NCI-H345 (cell line): Measurements from ENCODE around the gene PTPN9.
"Not testable (repeated sequence)": the region's sequence is repeated elsewhere in the genome, so short reads cannot be mapped to it uniquely, and the experiment has no call there.

ENCODE experiments used
- DNase-seq: peaks from one replicate; lab custom pipeline; 2025; lab: John Stamatoyannopoulos, UW

Gene PTPN9

GRCh38 chr15:75531041-75531450, 48.1 kb downstream of the PTPN9 start:
- no peak for DNase-seq

GRCh38 chr15:75530169-75530568, 48.9 kb downstream of the PTPN9 start:
- no peak for DNase-seq

GRCh38 chr15:75525756-75526155, 53.4 kb downstream of the PTPN9 start:
- DNase-seq, result not testable (repeated sequence)

- no peak for DNase-seq
These were observed 56.1 kb downstream of the PTPN9 start for GRCh38 chr15:75523011-75523410.

GRCh38 chr15:75517233-75517632, 61.9 kb downstream of the PTPN9 start:
- DNase-seq, result no peak

GRCh38 chr15:75508840-75509532, 70.1 kb downstream of the PTPN9 start:
- peak; percentile 8 for DNase-seq

- DNase-seq, result no peak
These were observed 76.8 kb downstream of the PTPN9 start for GRCh38 chr15:75502360-75502759.

- no peak for DNase-seq
These were observed 85.4 kb downstream of the PTPN9 start for GRCh38 chr15:75493732-75494131.

- DNase-seq, result no peak
These were observed 95.2 kb downstream of the PTPN9 start for GRCh38 chr15:75483961-75484360.

- not testable (repeated sequence) for DNase-seq
These were observed 95.6 kb downstream of the PTPN9 start for GRCh38 chr15:75483556-75483955.

GRCh38 chr15:75483106-75483505, 96.0 kb downstream of the PTPN9 start:
- DNase-seq, result no peak

GRCh38 chr15:75480463-75480862, 98.7 kb downstream of the PTPN9 start:
- DNase-seq, result not testable (repeated sequence)

- DNase-seq, result no peak
These were observed 99.4 kb downstream of the PTPN9 start for GRCh38 chr15:75479670-75480069.

- DNase-seq, result not testable (repeated sequence)
These were observed 102.0 kb downstream of the PTPN9 start for GRCh38 chr15:75477094-75477493.

- DNase-seq, result no peak
These were observed 110.1 kb downstream of the PTPN9 start for GRCh38 chr15:75468913-75469598.

GRCh38 chr15:75460646-75461045, 118.5 kb downstream of the PTPN9 start:
- no peak for DNase-seq

GRCh38 chr15:75459581-75459980, 119.5 kb downstream of the PTPN9 start:
- no peak for DNase-seq

GRCh38 chr15:75456710-75457109, 122.4 kb downstream of the PTPN9 start:
- no peak for DNase-seq

GRCh38 chr15:75455982-75456531, 123.1 kb downstream of the PTPN9 start:
- peak; percentile 49 for DNase-seq

- DNase-seq, result peak; percentile 73
These were observed 123.6 kb downstream of the PTPN9 start for GRCh38 chr15:75455424-75455981.

GRCh38 chr15:75454471-75455378, 124.4 kb downstream of the PTPN9 start:
- DNase-seq, result peak; percentile 34
